GM19023 (cell line): Measurements from ENCODE around the gene SPINT4.
"Not testable (repeated sequence)": the region's sequence is repeated elsewhere in the genome, so short reads cannot be mapped to it uniquely, and the experiment has no call there.

ENCODE experiments used
- ATAC-seq: cut with Tn5 transposase; IDR thresholded peaks from one replicate; pipeline ENCODE4 v1.9.1; 2021; ENCODE audit warnings: mild to moderate bottlenecking, moderate library complexity; ENCODE audit not compliant: unreplicated experiment

Gene SPINT4

GRCh38 chr20:45764618-45765282, 42.6 kb downstream of the SPINT4 start:
- ATAC-seq: not testable (repeated sequence)

GRCh38 chr20:45765307-45765875, 43.2 kb downstream of the SPINT4 start:
- ATAC-seq: no peak

GRCh38 chr20:45765980-45766379, 43.8 kb downstream of the SPINT4 start:
- no peak for ATAC-seq

- no peak for ATAC-seq
Observed at GRCh38 chr20:45768479-45768878, 46.3 kb downstream of the SPINT4 start.

GRCh38 chr20:45771182-45771759, 49.1 kb downstream of the SPINT4 start:
- ATAC-seq: no peak

GRCh38 chr20:45772693-45773092, 50.5 kb downstream of the SPINT4 start:
- no peak for ATAC-seq

GRCh38 chr20:45774945-45775344, 52.8 kb downstream of the SPINT4 start:
- no peak for ATAC-seq

- no peak for ATAC-seq
Observed at GRCh38 chr20:45775411-45775810, 53.3 kb downstream of the SPINT4 start.
